Endothelial cell of umbilical vein (primary cell): ENCODE results near the gene CETP.

ENCODE experiments used
- JUN ChIP-seq: IDR thresholded peaks from 2 replicates; pipeline ENCODE4 v1.6.1; 2011; ENCODE audit warnings: borderline replicate concordance, low read depth; ENCODE audit not compliant: insufficient read length, insufficient read depth
- MAX ChIP-seq: IDR thresholded peaks from 2 replicates; pipeline ENCODE4 v1.6.1; 2011; ENCODE audit not compliant: insufficient read depth, insufficient read length
- MYC ChIP-seq: IDR thresholded peaks from one replicate; pipeline ENCODE4 v1.6.1; 2011; ENCODE audit warnings: mild to moderate bottlenecking, low read depth, low read length
- POLR2A ChIP-seq: IDR thresholded peaks from 2 replicates; pipeline ENCODE4 v1.6.1; 2012; ENCODE audit warnings: low read depth, mild to moderate bottlenecking, control low read depth, low read length
- POLR2AphosphoS5 ChIP-seq: IDR thresholded peaks from 2 replicates; pipeline ENCODE4 v1.6.1; 2012; ENCODE audit warnings: low read depth, mild to moderate bottlenecking, control low read depth, low read length, moderate library complexity; ENCODE audit not compliant: insufficient read depth
- TF ChIP-seq, protein P1 (sequence below), 2 donors: IDR thresholded peaks; 1 replicate in 1 of 2; 2 replicates in 1 of 2; pipeline ENCODE4 v1.5.1; 2011; ENCODE audit warnings: low read length in 2 of 2, mild to moderate bottlenecking in 2 of 2, moderate library complexity in 2 of 2, control low read depth in 1 of 2, inconsistent platforms in 1 of 2, low read depth in 1 of 2; ENCODE audit not compliant: insufficient read depth in 1 of 2; ENCODE audit errors: extremely low read depth in 1 of 2

DNA sequence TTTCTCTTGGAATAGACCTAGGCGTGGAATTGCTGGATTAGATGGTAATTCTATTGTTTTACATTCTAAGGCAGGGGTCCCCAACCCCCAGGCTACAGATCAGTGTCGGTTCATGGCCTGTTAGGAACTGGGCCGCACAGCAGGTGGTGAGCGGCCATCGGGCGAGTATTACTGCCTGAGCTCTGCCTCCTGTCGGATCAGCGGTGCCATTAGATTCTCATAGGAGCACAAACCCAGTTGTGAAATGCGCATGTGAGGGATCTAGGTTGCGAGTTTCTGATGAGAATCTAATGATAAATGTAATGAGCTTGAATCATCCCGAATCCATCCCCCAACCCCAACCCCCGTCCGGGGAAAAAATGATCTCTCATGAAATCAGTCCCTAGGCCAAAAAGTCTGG is 50.6 kb downstream of the CETP start:
- TF ChIP-seq JUN, result no peak
- TF ChIP-seq MAX, result no peak
- TF ChIP-seq, protein P1, sequence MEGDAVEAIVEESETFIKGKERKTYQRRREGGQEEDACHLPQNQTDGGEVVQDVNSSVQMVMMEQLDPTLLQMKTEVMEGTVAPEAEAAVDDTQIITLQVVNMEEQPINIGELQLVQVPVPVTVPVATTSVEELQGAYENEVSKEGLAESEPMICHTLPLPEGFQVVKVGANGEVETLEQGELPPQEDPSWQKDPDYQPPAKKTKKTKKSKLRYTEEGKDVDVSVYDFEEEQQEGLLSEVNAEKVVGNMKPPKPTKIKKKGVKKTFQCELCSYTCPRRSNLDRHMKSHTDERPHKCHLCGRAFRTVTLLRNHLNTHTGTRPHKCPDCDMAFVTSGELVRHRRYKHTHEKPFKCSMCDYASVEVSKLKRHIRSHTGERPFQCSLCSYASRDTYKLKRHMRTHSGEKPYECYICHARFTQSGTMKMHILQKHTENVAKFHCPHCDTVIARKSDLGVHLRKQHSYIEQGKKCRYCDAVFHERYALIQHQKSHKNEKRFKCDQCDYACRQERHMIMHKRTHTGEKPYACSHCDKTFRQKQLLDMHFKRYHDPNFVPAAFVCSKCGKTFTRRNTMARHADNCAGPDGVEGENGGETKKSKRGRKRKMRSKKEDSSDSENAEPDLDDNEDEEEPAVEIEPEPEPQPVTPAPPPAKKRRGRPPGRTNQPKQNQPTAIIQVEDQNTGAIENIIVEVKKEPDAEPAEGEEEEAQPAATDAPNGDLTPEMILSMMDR (IDR thresholded peaks at IDR 0.05; ENCODE audit: extremely low read depth in 1 of 2, insufficient read depth in 1 of 2, low read depth in 1 of 2, low read length in 2 of 2), result no peak
- no peak for TF ChIP-seq MYC
- no peak for TF ChIP-seq POLR2AphosphoS5
- TF ChIP-seq POLR2A, result no peak
